ENCODE measurements around the gene CDH13.
A peak's percentile ranks its signal among the peaks of the same experiment; 100 is the strongest.

The CDH13 gene

DNA sequence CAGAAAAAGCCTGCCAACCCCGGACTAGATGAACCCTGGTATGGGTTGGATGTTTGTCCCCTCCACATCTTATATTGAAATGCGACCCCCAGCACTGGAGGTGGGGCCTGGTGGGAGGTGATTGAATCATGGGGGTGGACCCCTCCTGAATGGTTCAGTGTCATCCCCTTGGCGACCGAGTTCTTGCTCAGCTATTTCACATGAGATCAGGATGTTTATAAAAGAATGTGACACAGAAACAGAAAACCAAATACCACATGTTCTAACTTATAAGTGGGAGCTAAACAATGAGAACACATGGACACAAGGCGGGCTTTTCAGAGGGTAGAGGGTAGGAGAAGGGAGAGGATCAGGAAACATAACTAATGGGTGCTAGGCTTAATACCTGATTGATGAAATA lies 605.0 kb downstream of the CDH13 start:
- DNase-seq (ENCODE audit: low read depth in 2 of 2), result peak in 1 of 2 experiments; percentile 4

GRCh38 chr16:83233153-83233552 lies 606.4 kb downstream of the CDH13 start:
- DNase-seq (ENCODE audit: low read depth in 2 of 2), result no peak

DNA sequence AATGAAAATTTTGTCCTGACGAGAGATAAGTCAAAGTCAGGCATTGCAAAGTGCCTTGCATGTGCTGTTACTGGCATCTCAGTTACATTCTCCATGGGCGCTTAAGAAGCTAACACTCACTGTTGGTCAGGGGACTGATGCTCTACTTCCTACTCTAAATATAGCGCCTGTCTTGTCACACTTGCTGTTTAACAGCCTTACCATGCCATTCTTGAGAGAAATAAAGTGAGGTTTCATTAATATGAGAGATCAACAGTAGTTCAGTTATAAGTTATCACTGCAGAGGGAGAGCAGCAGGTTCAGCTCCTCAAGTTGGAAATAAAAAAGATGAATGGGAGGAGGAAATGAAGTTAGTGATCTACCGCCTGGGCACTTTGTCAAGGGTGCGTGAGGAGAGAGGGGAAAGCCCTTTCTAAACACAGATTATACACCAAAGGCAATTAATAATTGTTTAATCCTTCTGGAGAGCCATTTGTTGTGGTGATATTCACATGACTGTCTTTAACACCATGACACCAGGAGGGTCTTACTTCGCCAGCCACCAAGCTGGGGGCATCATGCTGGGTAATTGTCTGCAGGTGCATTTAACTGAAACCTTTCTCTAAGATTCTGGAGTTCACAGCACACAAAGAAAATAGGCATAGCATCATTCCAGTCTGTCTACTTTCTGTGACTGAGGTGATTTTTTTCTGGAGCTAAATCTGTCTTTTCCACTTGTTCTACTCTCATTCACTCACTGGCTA lies 612.4 kb downstream of the CDH13 start:
- DNase-seq (ENCODE audit: low read depth in 2 of 2), result no peak

DNA sequence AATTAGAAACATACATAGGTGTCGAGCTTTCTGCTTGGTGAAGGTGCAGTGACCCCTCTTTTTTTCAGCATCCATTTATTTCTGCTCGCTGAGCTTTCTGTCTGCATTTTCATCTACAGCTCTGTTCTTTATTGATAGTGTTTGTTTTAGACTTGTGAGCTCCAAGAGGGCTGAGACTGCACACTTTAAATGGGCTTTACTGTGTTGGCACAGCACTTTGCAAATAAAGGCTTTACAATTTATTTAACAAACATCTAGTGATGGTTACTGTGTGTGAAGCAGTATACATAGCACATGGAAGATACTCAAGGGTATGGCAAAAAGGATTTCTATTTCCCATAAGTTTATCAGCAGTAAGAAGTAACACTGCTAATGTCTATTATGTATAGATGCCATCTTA lies 617.3 kb downstream of the CDH13 start:
- no peak for DNase-seq (ENCODE audit: low read depth in 2 of 2)

- peak; percentile 17 to 20 for DNase-seq (ENCODE audit: low read depth in 2 of 2)
Observed at GRCh38 chr16:83245061-83245460, 618.3 kb downstream of the CDH13 start.

GRCh38 chr16:83247767-83248372 lies 621.1 kb downstream of the CDH13 start:
- no peak for DNase-seq (ENCODE audit: low read depth in 2 of 2)

DNA sequence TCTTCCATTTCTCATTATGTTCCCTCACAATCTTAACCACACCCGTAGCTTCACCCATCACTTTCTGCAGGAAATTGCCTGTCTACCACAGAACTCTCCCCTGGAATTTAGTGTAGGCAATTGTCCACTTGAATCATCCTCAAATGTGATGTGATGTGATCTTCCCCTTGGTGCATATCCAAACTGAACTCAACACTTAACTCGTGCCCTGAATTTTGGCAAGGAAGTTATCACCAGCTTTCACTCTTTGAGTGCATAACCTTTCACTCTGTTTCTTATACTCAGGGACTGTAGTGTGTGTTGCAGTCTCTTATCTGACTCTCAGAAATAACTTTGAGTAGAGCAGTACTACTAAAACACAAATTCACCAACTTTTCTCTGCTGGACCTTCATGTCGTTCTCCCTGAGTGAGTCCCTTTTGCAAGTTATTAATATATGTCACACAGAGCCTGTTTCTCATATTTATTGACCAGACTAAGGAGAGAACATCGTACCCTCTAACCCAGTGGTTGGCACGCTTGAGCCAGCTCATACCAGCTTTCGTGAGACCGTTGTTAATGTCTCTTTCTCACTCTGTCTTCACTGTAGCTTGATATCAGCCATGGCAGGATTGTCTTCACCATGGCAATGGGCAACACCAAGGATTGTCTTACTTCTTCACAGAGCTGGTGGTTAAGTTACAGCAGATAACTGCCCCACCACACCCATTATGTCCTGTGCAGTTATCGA lies 622.1 kb downstream of the CDH13 start:
- DNase-seq (ENCODE audit: low read depth in 2 of 2), result no peak

DNA sequence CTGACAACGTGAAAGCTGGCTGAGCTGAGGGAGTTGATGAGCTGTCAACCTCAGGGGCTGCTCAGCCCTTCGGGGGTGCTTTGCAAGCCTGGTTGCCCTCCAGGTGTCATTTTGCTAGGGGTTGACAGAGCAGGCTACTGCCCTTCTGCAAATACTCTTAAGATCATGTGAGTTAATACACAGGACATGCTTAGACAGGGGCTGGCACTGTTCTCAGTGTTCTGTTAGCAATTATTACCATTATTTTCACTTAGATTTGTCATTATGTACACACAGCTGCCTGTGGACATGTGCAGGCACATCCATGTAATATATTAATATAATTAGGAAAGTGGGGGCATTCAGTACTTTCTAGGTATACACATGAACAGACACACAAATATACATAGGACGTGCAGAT lies 626.8 kb downstream of the CDH13 start:
- no peak for DNase-seq (ENCODE audit: low read depth in 2 of 2)

- DNase-seq (ENCODE audit: low read depth in 2 of 2), result no peak
Observed at GRCh38 chr16:83258366-83258928, 631.7 kb downstream of the CDH13 start.

GRCh38 chr16:83266848-83267553 lies 640.2 kb downstream of the CDH13 start:
- DNase-seq (ENCODE audit: low read depth in 2 of 2), result no peak

DNA sequence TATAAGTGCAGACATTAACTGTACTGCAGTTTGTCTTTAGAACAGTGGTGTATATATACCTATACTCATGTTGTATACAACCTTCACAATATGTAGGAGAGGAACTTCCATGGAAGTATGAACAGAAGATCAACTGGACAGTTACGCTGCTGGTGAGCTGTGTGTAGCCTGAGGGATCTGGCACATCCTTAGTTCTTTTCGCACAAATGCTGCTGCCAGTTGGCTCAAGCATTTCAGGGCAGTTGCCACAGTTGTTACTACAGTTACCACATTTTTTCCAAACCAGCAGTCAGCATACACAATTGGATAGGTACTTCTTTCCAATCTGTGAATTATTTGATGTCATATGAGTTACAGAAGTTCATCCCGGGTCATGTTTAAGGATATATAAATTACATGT lies 641.4 kb downstream of the CDH13 start:
- no peak for DNase-seq (ENCODE audit: low read depth in 2 of 2)

GRCh38 chr16:83269048-83269447 lies 642.3 kb downstream of the CDH13 start:
- DNase-seq (ENCODE audit: low read depth in 2 of 2), result peak; percentile 12 to 19

DNA sequence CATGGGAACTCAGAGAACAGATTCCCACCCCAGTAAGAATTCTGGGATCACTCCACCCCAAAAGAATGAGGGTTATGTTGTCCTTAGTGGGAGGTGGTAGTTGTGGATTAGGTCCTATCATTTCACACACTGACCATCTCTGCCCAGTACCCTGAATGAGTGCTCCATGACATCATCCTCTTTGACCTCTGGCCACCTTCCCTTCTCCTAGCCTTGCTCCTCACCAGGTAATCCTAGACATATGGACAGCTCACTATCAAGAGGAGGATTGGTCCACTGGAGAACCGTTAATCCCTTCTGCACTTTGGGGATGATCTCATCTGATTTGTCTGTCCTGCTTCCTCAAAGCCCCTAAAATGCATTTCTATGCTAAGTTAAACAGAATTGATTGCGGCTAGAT lies 642.8 kb downstream of the CDH13 start:
- no peak for DNase-seq (ENCODE audit: low read depth in 2 of 2)

GRCh38 chr16:83270061-83270460 lies 643.3 kb downstream of the CDH13 start:
- DNase-seq (ENCODE audit: low read depth in 2 of 2), result no peak

- no peak for DNase-seq (ENCODE audit: low read depth in 2 of 2)
Observed at GRCh38 chr16:83270640-83271039, 643.9 kb downstream of the CDH13 start.

GRCh38 chr16:83271123-83271522 lies 644.4 kb downstream of the CDH13 start:
- no peak for DNase-seq (ENCODE audit: low read depth in 2 of 2)

DNA sequence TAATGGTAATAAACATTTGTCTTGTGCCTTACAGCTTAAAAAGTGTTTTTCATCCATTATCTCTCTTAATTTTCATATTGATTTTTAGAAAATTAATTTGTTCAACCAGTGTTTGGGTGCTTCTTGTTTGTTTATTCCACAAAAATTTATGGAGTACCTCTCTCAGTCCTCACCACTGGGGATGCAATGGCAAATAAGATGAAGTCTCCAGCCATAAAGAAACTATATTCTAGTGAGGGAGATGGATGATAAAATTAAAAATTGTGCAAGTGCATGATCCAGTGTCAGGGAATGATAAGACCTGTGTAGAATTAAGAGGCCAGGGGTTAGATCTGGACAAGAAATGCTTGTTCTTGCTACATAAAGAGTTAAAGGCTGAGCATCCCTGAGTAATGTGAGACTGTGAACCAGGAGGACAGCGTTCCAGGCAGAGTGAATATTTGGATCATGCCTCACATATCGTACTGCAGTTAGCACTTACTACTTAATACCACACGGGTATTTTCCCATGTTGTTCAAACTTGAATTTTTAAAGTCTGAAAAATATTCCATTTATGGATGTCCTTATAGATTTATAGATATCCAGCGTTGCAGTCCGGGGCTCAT lies 645.3 kb downstream of the CDH13 start:
- peak; percentile 8 to 12 for DNase-seq (ENCODE audit: low read depth in 2 of 2)

DNA sequence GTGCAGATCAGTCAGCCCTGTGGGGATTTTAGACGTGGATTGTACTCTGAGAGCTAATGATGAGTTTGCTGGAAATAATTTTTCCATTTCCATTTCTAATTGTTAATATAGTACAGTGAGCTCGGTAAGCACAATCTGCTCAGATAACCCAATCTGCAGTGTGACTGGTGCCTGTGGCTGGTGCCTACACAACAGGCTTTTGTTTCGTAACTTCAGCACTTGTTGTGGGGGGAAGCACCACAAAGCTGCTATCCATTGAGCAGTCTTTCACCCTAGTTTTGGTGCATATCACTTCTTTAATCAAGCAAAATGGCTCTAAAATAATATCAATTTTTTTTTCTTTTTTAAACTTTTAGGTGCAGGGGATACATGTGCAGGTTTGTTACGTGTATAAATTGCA lies 646.1 kb downstream of the CDH13 start:
- no peak for DNase-seq (ENCODE audit: low read depth in 2 of 2)

DNA sequence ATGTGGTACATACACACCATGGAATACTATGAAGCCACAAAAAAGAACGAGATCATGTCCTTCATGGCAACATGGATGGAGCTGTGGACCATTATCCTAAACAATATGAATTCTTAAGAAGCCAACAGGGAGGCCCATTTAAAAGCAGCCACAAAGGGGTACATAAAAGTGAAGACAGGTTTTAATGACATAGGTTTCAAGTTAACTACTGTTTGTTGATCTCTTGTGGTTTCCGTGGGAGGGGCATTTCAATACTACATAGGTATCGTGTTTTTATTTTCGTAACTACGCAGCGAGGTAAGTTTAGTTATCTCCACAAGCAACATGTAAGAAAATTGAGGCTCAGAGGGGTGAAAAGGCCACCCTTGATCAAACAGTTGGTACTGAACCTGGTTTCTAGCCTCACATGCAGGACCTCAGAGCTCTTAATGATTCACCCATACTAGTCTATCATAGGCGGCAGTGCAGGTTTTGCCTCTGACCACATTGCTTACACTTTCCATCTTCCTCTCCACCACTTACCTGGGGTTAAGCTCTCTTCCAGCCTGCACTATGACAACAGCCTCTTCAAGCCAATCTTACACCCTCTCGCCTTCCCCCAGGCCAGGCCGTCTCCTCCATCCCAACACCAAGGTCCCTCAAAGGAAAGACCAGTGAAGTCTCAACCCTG lies 646.9 kb downstream of the CDH13 start:
- DNase-seq (ENCODE audit: low read depth in 2 of 2), result no peak

DNA sequence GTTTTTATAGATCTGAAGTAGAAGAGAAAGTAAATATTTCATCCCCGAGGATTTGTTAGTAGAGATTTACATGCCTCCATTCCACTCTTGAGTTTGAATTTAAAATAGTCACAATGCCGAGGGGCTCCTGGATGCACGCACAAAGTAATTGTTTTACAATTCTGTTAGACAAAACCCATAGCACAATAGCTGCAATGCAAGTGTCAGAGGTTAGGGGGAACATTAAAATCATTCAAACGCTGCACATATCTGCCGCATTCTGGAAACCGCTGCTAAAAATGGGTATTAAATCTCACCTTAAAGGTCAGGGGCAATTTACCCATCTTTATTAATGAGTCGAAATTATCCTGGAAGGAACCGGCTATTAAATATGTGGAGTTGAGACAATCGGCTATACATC lies 652.5 kb downstream of the CDH13 start:
- DNase-seq (ENCODE audit: low read depth in 2 of 2), result no peak

- DNase-seq (ENCODE audit: low read depth in 2 of 2), result no peak
Observed at GRCh38 chr16:83285921-83286320, 659.2 kb downstream of the CDH13 start.

All from fibroblast of skin of left quadriceps (primary cell).